Breast epithelium (tissue), 3 donors: ENCODE results near the gene OR2C3.

Experiments
- CTCF ChIP-seq, 3 donors: fragments of 450-650 bp; IDR thresholded peaks; one replicate each; pipeline ENCODE4 v1.5.1; 2016 to 2017; ENCODE audit warnings: antibody characterized with exemption in 3 of 3, mild to moderate bottlenecking in 3 of 3, moderate library complexity in 3 of 3
- POLR2A ChIP-seq: fragments of 450-650 bp; IDR thresholded peaks from one replicate; pipeline ENCODE4 v1.6.1; 2016; ENCODE audit warnings: antibody characterized with exemption, mild to moderate bottlenecking, moderate library complexity
- POLR2AphosphoS5 ChIP-seq, 3 donors: sonication (generic); formaldehyde crosslinking; IDR thresholded peaks; one replicate each; pipeline ENCODE4 v1.6.1; 2017; ENCODE audit warnings: antibody characterized with exemption in 3 of 3

- TF ChIP-seq CTCF (IDR thresholded peaks at IDR 0.05) = no peak
- no peak for TF ChIP-seq POLR2A
- TF ChIP-seq POLR2AphosphoS5 (IDR thresholded peaks at IDR 0.05) = no peak
These were observed 3.0 kb upstream of the OR2C3 start for GRCh38 chr1:247539215-247539614.
